Right atrium auricular region (tissue), 2 donors: ENCODE results near the gene DNAJB1. TPM values are rescaled to one million over a fixed set of nuclear protein-coding genes. Genes with fewer than 3 reads are reported as not detected.

Experiments used
- DNase-seq: peaks from one replicate; pipeline ENCODE4 v3.0.0-alpha.2; 2019; ENCODE audit warnings: low spot score
- H3K27ac ChIP-seq, 2 donors: fragments of 200-600 bp; sonication (generic); 1 replicate in 1 of 2; 2 replicates in 1 of 2; pipeline ENCODE4 v1.5.1; 2016 to 2019
- H3K27me3 ChIP-seq, 2 donors: fragments of 200-600 bp; sonication (generic); one replicate each; pipeline versions ENCODE4 v1.5.1 to v1.6.0; 2017 to 2019
- H3K36me3 ChIP-seq: fragments of 200-600 bp; sonication (generic); one replicate; pipeline ENCODE4 v1.5.1; 2016
- H3K4me1 ChIP-seq, 2 donors: fragments of 200-600 bp; sonication (generic); one replicate each; pipeline versions ENCODE4 v1.5.1 to v1.6.0; 2017 to 2019
- H3K4me3 ChIP-seq, 2 donors: fragments of 200-600 bp; sonication (generic); 1 replicate in 1 of 2; 2 replicates in 1 of 2; pipeline ENCODE4 v1.5.1; 2017 to 2019; ENCODE audit warnings: mild to moderate bottlenecking in 1 of 2, moderate library complexity in 1 of 2
- H3K9me3 ChIP-seq, 2 donors: fragments of 200-600 bp; sonication (generic); one replicate each; pipeline ENCODE4 v1.5.1; 2019
- total RNA-seq, 2 donors: library from RNA; depleted of rRNA; stranded (reverse); fragments of >200 nt; gene quantifications; one replicate each; pipeline ENCODE4 v1.1.0, GENCODE V29; 2016
- TF ChIP-seq, protein P1 (sequence below), 2 donors: fragments of 200-600 bp; sonication (generic); IDR thresholded peaks; one replicate each; pipeline ENCODE4 v1.5.1; 2019; ENCODE audit warnings: antibody characterized with exemption in 2 of 2

The DNAJB1 gene
- total RNA-seq, 2 donors from 2014 or later: 36.5 to 52.9 TPM

DNA sequence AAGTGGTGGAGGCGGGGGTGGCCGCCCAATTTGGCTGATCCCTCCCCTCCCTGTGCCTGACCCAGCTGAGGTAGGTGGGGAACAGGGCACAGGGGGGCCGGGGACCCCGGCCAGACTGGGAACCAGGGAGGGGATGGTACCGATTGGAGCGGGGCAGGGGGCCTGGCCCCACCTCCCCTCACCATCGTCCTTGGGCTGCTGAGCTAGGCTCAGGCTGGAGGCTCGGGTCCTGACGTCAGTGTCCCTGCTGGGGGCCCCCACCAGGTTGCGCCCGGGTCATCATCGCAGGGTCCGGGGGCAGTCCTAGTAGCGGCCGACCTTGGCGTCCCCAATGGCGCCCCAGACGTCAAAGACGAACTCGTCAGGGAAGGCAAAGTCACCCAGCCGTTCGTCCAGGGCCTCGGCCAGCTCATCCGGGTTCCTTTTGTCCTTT lies 40.1 kb downstream of the DNAJB1 start:
- peaks cover 0 to 44% of the 10 kb centered on the region in 2 donors for H3K4me1 ChIP-seq

DNA sequence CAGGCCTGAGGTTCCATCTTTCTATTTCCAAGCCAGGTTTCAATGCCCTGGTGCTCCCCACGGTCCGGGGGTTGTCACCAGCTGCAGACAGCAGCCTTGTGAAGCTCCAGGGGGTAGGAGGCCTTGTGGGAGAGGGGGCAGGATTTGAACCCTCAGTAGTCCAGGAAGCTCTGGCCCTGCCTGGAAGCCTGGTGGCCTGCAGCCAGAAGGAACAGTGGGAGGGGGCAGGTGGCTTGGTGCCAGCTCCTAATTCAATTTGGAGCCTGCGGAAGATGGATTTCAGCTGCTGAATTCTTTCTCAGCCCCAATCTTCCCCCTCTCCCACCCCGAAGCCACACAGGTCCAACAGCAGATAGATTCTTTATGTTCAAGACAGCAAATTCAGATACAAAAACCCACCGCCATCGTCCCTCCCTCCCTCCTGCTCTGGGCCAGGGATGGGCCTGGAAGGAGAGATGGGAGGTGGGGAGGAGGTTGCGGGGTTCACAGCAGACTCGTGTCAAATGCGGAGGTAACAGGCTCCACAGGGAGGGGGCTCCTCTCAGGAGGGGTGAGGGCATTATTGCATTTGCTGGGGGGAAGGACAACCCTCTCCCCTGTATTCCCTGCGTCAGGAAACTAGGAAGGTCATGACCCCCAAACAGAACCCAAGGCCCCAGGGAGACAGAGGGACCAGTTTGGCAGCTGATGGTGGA lies 40.6 kb downstream of the DNAJB1 start:
- H3K36me3 ChIP-seq: peaks cover 34% of the 10 kb centered on the region
- H3K4me3 ChIP-seq: no peak overlapping the region
- TF ChIP-seq, protein P1, sequence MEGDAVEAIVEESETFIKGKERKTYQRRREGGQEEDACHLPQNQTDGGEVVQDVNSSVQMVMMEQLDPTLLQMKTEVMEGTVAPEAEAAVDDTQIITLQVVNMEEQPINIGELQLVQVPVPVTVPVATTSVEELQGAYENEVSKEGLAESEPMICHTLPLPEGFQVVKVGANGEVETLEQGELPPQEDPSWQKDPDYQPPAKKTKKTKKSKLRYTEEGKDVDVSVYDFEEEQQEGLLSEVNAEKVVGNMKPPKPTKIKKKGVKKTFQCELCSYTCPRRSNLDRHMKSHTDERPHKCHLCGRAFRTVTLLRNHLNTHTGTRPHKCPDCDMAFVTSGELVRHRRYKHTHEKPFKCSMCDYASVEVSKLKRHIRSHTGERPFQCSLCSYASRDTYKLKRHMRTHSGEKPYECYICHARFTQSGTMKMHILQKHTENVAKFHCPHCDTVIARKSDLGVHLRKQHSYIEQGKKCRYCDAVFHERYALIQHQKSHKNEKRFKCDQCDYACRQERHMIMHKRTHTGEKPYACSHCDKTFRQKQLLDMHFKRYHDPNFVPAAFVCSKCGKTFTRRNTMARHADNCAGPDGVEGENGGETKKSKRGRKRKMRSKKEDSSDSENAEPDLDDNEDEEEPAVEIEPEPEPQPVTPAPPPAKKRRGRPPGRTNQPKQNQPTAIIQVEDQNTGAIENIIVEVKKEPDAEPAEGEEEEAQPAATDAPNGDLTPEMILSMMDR (IDR thresholded peaks at IDR 0.05): no peak
- H3K27me3 ChIP-seq: peaks cover 0 to 7% of the 10 kb centered on the region in 2 donors
- H3K4me1 ChIP-seq: peaks cover 0 to 49% of the 10 kb centered on the region in 2 donors
- no peak for DNase-seq
- no peaks in the 10 kb centered on the region for H3K9me3 ChIP-seq
- H3K27ac ChIP-seq: no peak overlapping the region

More for the DNA sequence above, 40.1 kb downstream of the DNAJB1 start:
- no peak overlapping the region for H3K4me3 ChIP-seq
- DNase-seq: no peak
- H3K36me3 ChIP-seq: peaks cover 34% of the 10 kb centered on the region
- H3K27ac ChIP-seq: no peak overlapping the region
- no peaks in the 10 kb centered on the region for H3K9me3 ChIP-seq
- TF ChIP-seq, protein P1 (IDR thresholded peaks at IDR 0.05): no peak
- peaks cover 0 to 7% of the 10 kb centered on the region in 2 donors for H3K27me3 ChIP-seq

DNA sequence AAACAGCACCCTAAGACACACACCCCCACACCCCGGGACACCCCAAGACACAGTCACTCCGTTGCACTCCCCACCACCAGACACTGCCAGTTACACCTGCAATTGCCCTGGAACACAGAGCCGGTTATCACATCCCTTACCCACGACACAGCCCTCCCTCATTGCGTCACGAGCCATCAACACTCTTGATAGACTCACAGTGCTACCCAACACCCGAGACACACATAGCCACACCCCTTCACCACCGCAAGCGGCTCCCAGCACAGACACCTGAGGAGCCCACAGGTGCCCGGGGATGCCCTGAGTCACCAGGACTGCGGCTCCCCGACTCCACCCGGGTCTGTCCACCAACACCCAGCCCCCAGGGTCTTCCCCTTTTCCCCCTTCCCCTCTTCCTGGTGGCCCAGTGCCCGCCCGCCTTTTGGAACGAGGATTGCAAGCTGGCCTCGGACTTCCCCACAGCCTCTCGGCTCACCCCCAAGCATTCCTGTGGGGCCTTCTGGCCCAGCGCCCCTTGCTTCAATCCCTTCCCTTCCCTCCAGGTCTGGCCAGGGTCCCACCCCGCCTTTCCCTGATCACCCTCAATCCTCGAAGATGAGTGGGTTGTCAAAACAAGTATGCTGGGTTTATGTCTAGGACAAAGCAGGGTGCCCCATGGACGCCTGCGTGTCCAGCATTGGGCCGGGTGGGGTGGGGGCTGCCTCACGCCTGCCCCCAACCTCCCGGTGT lies 41.4 kb downstream of the DNAJB1 start:
- Histone ChIP-seq H3K27ac (peak overlapping the region in 1 of 2 donors; percentile 39), H3K4me1 (peaks cover 0 to 57% of the 10 kb centered on the region in 2 donors), H3K4me3 (no peak overlapping the region), H3K36me3 (peaks cover 34% of the 10 kb centered on the region), H3K27me3 (peaks cover 0 to 7% of the 10 kb centered on the region in 2 donors), H3K9me3 (no peaks in the 10 kb centered on the region)
- TF ChIP-seq, protein P1 (IDR thresholded peaks at IDR 0.05): no peak
- DNase-seq: peak; percentile 88

DNA sequence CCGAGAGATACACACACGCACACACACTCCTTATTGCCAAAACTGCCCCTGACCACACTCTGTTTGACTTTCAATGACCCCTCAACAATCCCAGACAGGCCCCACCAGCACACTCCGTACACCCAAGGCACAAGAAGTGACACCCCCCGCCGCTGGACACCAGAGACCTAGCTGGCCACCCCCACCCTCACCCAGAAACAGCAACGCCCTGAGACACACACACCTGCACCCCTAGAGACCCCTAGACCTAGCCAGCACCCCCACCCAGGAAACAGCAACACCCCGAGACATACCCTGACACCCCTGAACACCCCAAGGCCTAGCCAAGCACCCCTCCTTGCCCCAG lies 41.9 kb downstream of the DNAJB1 start:
- Histone ChIP-seq H3K36me3 (peaks cover 39% of the 10 kb centered on the region), H3K4me3 (no peak overlapping the region), H3K27me3 (peaks cover 0 to 7% of the 10 kb centered on the region in 2 donors), H3K9me3 (no peaks in the 10 kb centered on the region), H3K4me1 (peaks cover 0 to 61% of the 10 kb centered on the region in 2 donors), H3K27ac (no peak overlapping the region)
- no peak for DNase-seq
- TF ChIP-seq, protein P1 (IDR thresholded peaks at IDR 0.05): no peak

DNA sequence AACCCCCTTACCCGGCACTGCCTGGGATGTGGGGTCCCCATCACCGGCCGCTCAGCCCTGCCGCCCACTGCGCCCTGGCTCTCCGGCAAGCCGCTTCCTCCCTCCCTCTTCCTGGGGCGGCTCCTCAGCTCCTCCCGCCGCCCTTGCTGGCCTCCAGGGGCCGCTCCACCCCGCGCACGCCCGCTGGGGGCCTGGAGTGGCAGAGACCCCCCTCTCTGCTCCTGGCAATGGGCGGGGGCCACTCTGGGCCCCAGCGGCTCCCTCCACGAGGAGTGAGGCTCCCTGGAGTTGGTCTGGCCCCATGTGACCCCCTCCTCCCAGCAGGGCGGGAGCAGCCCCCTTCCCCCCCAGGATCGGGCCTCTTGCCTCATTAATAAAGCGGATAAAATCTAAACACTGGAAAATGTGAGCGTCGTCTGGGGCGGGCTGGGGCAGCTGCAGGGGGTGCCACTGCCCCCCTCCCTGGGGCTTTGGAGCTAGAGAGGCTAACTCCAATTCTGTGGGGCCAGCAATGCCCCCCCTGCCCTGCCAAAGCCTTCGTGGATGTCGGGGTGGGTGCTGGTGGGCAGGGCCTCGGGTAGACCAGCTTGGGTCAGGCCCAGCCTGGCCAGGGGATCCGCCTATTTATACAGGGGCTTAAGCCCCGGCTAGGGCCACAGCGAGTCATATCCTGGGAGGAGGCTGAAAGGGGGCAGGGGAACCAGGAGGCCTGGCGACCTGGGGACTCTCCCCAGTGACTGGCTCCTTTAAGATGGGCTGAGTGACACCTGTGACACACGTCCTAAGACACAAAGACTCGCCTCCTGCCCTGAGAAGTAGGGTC lies 42.7 kb downstream of the DNAJB1 start, which contains the start of gene PTGER1:
PTGER1 (minus strand) TSS at position 104 of the 823 bp plus-strand sequence. CDS start 1,034 bp downstream, outside the sequence.
- H3K27ac ChIP-seq: no peak within 1 kb of the TSS
- H3K9me3 ChIP-seq: no peaks in the 10 kb centered on the region
- H3K4me3 ChIP-seq: peak within 1 kb of the TSS in 1 of 2 donors; percentile 24
- H3K4me1 ChIP-seq: peaks cover 0 to 61% of the 10 kb centered on the region in 2 donors
- peaks cover 43% of the 10 kb centered on the region for H3K36me3 ChIP-seq
- H3K27me3 ChIP-seq: peaks cover 0 to 7% of the 10 kb centered on the region in 2 donors
- TF ChIP-seq, protein P1 (IDR thresholded peaks at IDR 0.05): peak in 1 of 2 donors; percentile 46
- DNase-seq: no peak
